Smooth muscle cell (in vitro differentiated cells): ENCODE results near the gene ZBTB7C. TPM values are rescaled to one million over a fixed set of nuclear protein-coding genes. Genes with fewer than 3 reads are reported as not detected.

ENCODE experiments used
- DNase-seq: peaks from one replicate; lab custom pipeline; 2025; ENCODE audit not compliant: unreplicated experiment; lab: John Stamatoyannopoulos, UW
- H2AFZ ChIP-seq: fragments of 200-600 bp; sonication (generic); 2 replicates; pipeline ENCODE4 v1.6.0; 2016; ENCODE audit warnings: antibody characterized with exemption, low read depth, mild to moderate bottlenecking
- H3F3A ChIP-seq: fragments of 200-600 bp; sonication (generic); 2 replicates; pipeline ENCODE4 v1.6.0; 2017; ENCODE audit warnings: antibody characterized with exemption, low read depth
- H3K27ac ChIP-seq: fragments of 200-600 bp; sonication (generic); 2 replicates; pipeline ENCODE4 v1.5.1; 2016; ENCODE audit warnings: low read depth, mild to moderate bottlenecking
- H3K27me3 ChIP-seq: fragments of 200-600 bp; sonication (generic); 2 replicates; pipeline ENCODE4 v1.6.1; 2016; ENCODE audit warnings: low read depth, mild to moderate bottlenecking
- H3K36me3 ChIP-seq: fragments of 200-600 bp; sonication (generic); 2 replicates; pipeline ENCODE4 v1.5.1; 2016; ENCODE audit warnings: low read depth
- H3K4me1 ChIP-seq: fragments of 200-600 bp; sonication (generic); 2 replicates; pipeline ENCODE4 v1.5.1; 2016; ENCODE audit warnings: low read depth
- H3K4me2 ChIP-seq: fragments of 200-600 bp; sonication (generic); 2 replicates; pipeline ENCODE4 v1.6.0; 2016; ENCODE audit warnings: mild to moderate bottlenecking
- H3K4me3 ChIP-seq: fragments of 200-600 bp; sonication (generic); 2 replicates; pipeline ENCODE4 v1.5.1; 2016; ENCODE audit warnings: mild to moderate bottlenecking
- H3K79me2 ChIP-seq: fragments of 200-600 bp; sonication (generic); 2 replicates; pipeline ENCODE4 v1.6.0; 2016; ENCODE audit warnings: low read depth, mild to moderate bottlenecking
- H3K9ac ChIP-seq: fragments of 200-600 bp; sonication (generic); 2 replicates; pipeline ENCODE4 v1.6.0; 2016; ENCODE audit warnings: low read depth
- H3K9me3 ChIP-seq: fragments of 200-600 bp; sonication (generic); replicated peaks from 2 replicates; pipeline ENCODE4 v1.5.1; 2016; ENCODE audit warnings: low read depth
- H4K20me1 ChIP-seq: fragments of 200-600 bp; sonication (generic); 2 replicates; pipeline ENCODE4 v1.6.0; 2016; ENCODE audit warnings: low read depth
- WGBS: methylation state at CpG from one replicate; pipeline ENCODE4 v1.1.7; 2016; ENCODE audit warnings: low lambda C conversion rate; 5-methylcytosine and 5-hydroxymethylcytosine counted together
- polyA plus RNA-seq: library from polyadenylated mRNA; unstranded; fragments of >200 nt; fragmentation: Nextera tagmentation; extraction: Ambion mirVana; gene quantifications from 2 replicates; pipeline ENCODE4 v1.2.1, GENCODE V29; 2016
- total RNA-seq: library from RNA; depleted of rRNA; stranded (reverse); fragments of >200 nt; gene quantifications from 2 replicates; pipeline ENCODE4 v1.2.3, GENCODE V29; 2014
- TF ChIP-seq, protein P1 (sequence below): fragments of 200-600 bp; sonication (generic); IDR thresholded peaks from 2 replicates; pipeline ENCODE4 v1.5.1; 2017; ENCODE audit warnings: borderline replicate concordance, mild to moderate bottlenecking, antibody characterized with exemption; ENCODE audit not compliant: insufficient read depth, poor library complexity, severe bottlenecking

The ZBTB7C gene
- total and polyA plus RNA-seq, 2 experiments from 2014 or later = 0.48 to 0.63 TPM

GRCh38 chr18:48450685-48451084 lies 41.5 kb upstream of the ZBTB7C start:
- no peak overlapping the region for H2AFZ ChIP-seq
- no peaks in the 10 kb centered on the region for H3K36me3 ChIP-seq
- H3K4me1 ChIP-seq = peaks cover 18% of the 10 kb centered on the region
- no peak overlapping the region for H3K4me2 ChIP-seq
- H3F3A ChIP-seq = no peaks in the 10 kb centered on the region
- TF ChIP-seq, protein P1, sequence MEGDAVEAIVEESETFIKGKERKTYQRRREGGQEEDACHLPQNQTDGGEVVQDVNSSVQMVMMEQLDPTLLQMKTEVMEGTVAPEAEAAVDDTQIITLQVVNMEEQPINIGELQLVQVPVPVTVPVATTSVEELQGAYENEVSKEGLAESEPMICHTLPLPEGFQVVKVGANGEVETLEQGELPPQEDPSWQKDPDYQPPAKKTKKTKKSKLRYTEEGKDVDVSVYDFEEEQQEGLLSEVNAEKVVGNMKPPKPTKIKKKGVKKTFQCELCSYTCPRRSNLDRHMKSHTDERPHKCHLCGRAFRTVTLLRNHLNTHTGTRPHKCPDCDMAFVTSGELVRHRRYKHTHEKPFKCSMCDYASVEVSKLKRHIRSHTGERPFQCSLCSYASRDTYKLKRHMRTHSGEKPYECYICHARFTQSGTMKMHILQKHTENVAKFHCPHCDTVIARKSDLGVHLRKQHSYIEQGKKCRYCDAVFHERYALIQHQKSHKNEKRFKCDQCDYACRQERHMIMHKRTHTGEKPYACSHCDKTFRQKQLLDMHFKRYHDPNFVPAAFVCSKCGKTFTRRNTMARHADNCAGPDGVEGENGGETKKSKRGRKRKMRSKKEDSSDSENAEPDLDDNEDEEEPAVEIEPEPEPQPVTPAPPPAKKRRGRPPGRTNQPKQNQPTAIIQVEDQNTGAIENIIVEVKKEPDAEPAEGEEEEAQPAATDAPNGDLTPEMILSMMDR = no peak
- 94% methylated on average over 2 of the region's 2 CpGs for WGBS
- no peak overlapping the region for H3K9ac ChIP-seq
- H3K79me2 ChIP-seq = no peaks in the 10 kb centered on the region
- H3K9me3 ChIP-seq = no peaks in the 10 kb centered on the region
- no peak for DNase-seq
- H3K27me3 ChIP-seq = no peaks in the 10 kb centered on the region
- H3K27ac ChIP-seq = no peak overlapping the region
- no peaks in the 10 kb centered on the region for H4K20me1 ChIP-seq
- H3K4me3 ChIP-seq = no peak overlapping the region

DNA sequence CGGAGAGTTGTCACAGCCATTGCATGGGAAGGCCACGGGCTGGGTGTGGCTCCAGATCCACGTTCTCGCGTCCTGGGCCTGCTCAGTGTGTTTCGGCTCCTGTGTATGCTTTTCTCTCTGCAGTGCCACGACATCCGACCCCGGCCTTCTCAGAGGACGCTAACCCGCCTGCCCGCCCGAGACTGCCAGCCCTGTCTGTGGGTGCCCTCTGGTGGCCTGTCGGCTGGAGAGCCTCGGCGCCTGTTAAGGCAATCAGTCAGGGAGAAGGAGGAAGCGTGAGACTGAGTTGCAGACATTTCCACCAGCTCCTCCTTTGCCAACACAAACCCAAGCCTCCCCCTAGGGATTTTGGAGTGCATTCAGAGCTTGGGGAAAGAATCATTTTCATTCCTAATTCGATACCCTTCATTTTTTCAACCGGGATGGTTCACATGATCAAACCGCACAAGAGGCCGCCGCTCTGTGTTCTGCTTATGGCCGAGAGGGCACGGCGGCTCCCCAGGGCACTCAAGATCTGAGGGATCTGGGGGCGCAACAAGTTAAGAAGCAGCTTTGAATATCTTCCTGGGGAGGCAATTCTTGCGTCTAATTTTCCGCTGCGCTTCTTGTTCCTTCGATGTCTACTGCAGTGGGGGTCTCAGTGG lies 37.5 kb upstream of the ZBTB7C start:
- no peak overlapping the region for H3K9ac ChIP-seq
- H3F3A ChIP-seq = no peaks in the 10 kb centered on the region
- no peaks in the 10 kb centered on the region for H3K79me2 ChIP-seq
- H3K27ac ChIP-seq = no peak overlapping the region
- peak overlapping the region; percentile 50 for H3K4me2 ChIP-seq
- H3K27me3 ChIP-seq = no peaks in the 10 kb centered on the region
- no peaks in the 10 kb centered on the region for H3K36me3 ChIP-seq
- H4K20me1 ChIP-seq = no peaks in the 10 kb centered on the region
- 44% methylated on average over 30 of the region's 30 CpGs for WGBS
- TF ChIP-seq, protein P1 = peak; percentile 82
- H3K4me1 ChIP-seq = no peaks in the 10 kb centered on the region
- DNase-seq = peak; percentile 48
- no peaks in the 10 kb centered on the region for H3K9me3 ChIP-seq
- no peak overlapping the region for H3K4me3 ChIP-seq
- H2AFZ ChIP-seq = peak overlapping the region; percentile 17

- H3K4me3 ChIP-seq = no peak overlapping the region
- H3K79me2 ChIP-seq = no peaks in the 10 kb centered on the region
- H3K27ac ChIP-seq = no peak overlapping the region
- H3K4me1 ChIP-seq = no peaks in the 10 kb centered on the region
- H3K4me2 ChIP-seq = no peak overlapping the region
- no peaks in the 10 kb centered on the region for H3K27me3 ChIP-seq
- no peak overlapping the region for H3K9ac ChIP-seq
- no peak overlapping the region for H2AFZ ChIP-seq
- no peaks in the 10 kb centered on the region for H4K20me1 ChIP-seq
- WGBS = 74% methylated on average over 3 of the region's 3 CpGs
- TF ChIP-seq, protein P1 = peak; percentile 80
- no peaks in the 10 kb centered on the region for H3K9me3 ChIP-seq
- H3K36me3 ChIP-seq = no peaks in the 10 kb centered on the region
- no peaks in the 10 kb centered on the region for H3F3A ChIP-seq
- peak; percentile 16 for DNase-seq
These were observed 36.4 kb upstream of the ZBTB7C start for GRCh38 chr18:48445540-48445939.

- Histone ChIP-seq H3K79me2 (no peaks in the 10 kb centered on the region), H3K4me2 (no peak overlapping the region), H3K4me3 (no peak overlapping the region), H3K9ac (no peak overlapping the region), H3F3A (no peaks in the 10 kb centered on the region), H3K9me3 (no peaks in the 10 kb centered on the region), H2AFZ (no peak overlapping the region), H3K36me3 (no peaks in the 10 kb centered on the region), H3K27ac (no peak overlapping the region), H4K20me1 (no peaks in the 10 kb centered on the region), H3K4me1 (no peaks in the 10 kb centered on the region), H3K27me3 (peaks cover 12% of the 10 kb centered on the region)
- 54% methylated on average over 2 of the region's 2 CpGs for WGBS
- TF ChIP-seq, protein P1 = no peak
- DNase-seq = no peak
These were observed 33.6 kb upstream of the ZBTB7C start for GRCh38 chr18:48442761-48443160.
